Stimulated activated CD8-positive, alpha-beta memory T cell treated with anti-CD3 and anti-CD28 coated beads, Interleukin-4, amount 100 ng/mL, for 48 hours (primary cell): ENCODE data around the gene BARHL1.
"Not testable (repeated sequence)": the region's sequence is repeated elsewhere in the genome, so short reads cannot be mapped to it uniquely, and the experiment has no call there.

Experiments
- DNase-seq: peaks from one replicate; pipeline ENCODE4 v3.0.0-alpha.2; 2020

BARHL1 gene

DNA sequence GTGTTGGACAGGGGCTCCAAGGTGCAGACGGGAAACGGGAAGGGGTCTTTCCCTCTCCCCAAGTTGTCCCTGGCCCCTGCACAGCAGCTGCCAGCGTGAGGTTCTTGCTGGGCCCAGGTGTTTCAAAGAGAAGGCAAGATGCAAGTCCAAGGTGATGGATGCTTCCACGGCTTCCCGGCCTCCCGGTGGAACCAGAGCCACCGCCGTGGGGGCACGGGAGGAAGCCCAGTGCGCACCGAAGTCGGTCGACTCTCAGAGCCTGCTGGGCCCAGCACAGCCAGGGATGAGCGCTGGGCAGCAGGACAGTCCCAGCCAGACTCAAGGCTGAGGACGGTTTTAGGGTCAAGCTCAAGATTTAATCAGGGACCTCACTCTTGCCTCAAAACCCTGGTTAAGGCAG is 25.2 kb upstream of the BARHL1 start:
- no peak for DNase-seq

DNA sequence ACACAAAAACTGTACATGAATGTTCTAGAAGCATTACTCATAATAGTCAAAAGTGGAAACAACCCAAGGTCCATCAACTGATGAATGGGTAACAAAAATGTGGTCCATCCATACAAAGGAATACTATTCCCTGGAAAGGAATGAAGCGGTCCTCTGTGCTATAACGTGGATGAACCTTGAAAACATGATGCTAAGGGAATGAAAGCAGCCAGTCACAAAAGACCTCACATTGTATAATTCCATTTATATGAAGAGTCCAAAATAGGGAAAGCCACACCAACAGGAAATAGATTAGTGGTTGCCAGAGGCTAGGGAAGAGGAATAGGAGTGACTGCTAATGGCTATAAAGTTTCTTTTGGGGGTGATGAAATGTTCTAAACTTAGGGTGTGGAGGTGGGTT is 22.7 kb upstream of the BARHL1 start:
- no peak for DNase-seq

DNA sequence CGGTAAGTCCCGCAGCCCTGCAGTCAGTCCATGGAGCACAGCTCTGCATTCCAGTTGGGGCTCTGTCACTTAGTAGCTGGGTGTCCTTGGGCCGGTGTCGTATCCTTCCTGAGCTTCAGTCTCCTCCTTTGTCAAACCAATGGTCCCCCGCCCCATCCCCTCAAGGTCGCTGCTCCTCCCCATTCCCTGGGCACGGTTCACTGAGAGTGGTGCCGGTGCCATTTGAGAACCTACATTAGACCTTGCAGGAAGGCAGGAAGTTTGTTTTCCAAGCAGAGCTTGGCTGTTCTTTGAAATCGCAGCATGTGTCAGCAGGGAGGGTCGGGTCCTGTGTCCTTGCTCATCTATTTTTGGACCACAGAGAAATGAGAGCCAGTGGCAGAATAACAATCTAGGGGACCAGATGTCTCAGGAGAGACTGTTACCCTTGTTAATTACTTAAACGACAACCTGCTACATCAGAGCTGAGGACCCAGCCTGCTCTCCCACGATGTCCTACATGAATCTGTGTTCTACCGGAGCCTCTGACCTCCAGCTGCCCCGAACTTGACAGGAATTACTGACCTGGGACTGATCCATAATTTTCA is 21.7 kb upstream of the BARHL1 start:
- no peak for DNase-seq

DNA sequence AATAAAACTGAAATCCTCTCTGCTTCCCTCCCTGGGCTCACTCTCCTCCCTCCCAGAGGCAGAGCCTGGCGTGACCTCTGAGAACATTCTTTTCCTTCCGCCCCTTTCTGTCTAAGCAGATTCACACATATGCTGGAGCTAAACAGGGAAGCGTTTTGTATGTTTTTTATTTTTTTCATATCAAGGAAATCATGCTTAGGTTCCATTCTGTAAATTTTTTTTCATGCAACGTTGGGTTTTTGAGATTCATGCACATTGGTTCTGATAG is 20.2 kb upstream of the BARHL1 start:
- no peak for DNase-seq

DNA sequence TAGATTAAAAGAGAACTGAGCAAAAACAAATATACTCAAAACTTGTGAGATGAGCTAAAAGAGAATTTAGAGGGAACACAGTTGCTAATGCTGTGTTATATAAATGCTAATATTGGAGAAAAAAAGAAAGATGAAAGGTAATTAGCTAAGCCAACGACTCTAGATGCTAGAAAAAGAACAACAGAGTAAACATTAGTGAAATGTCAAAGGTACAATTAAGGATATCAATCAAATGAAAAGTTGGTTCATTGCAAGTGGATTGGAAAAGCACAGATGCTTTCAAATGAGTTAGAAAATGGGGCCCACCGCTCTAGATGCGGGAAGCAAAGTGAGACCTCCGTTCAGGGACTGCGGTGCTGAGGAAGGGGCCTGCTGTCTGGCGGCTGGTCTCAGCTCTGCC is 17.9 kb upstream of the BARHL1 start:
- no peak for DNase-seq

DNA sequence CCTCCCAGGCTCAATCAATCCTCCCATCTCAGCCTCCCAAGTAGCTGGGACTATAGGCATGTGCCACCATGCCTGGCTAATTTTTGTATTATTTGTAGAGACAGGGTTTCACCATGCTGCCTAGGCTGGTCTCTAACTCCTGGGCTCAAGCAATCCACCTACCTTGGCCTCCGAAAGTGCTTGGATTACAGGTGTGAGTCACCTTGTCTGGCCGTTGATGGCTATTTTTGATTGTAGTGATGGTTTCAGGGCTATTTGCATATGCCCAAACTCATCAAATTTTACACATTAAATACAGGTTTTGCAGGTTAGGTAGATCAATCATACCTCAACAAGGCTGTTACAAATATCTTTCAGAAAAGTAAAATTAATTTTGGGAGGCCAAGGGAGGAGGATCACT is 13.6 kb upstream of the BARHL1 start:
- DNase-seq: not testable (repeated sequence)

DNA sequence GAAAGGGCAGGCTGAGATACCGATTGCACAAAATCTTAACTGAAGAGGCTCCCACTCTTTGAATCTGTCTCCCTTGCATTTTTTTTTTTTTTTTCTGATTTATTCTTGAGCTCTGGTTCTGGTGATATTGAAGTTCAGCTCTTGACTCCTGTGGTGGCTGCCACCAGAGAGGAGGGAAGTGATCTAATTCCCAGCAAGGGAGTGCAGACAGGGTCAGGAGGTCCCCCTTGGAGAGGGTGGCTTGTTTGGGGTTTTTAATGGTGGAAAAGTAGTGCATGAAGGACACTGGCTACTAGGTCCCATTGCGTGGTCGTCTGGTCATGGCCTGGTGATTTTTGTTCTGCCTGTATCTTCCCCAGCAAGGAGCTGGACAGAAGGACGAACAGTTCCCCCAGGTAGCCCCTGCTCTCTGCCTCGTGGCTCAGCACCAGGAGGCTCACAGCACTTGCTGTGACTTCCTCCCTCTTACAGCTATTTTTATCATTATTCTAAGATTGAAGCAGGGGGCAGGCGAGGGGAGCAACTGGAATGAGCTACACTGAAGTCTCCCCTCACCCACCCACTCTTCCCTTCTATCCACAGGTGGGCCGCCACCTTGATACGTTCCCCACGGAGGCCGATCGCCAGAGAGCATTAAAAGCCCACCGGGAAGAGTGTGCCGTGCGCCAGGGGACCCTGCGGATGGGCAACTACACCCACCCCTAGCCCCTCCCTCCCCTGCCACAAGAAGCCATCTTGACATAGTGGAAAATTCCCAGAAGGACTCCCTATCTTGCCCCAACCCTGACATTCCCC is 10.4 kb upstream of the BARHL1 start:
- no peak for DNase-seq

DNA sequence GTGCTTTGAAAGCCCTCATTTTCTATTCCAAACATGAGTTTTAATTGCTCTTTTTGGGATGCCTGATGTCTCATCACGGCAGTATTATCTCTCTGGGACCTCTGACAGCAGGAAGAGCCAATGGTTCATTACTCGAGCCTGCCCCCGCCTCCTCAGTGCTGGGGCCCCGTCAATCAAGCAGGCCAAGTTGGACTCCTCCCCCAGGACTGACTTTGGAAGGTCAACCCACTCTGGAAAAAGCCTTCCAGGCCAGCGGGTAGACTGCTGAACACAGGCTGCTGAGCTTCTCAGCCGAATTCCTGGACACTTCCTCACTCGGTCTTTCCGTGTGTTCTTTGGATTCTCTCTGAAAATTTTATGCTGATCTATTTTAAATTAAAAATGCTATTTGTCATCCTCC is 9.5 kb upstream of the BARHL1 start:
- no peak for DNase-seq

DNA sequence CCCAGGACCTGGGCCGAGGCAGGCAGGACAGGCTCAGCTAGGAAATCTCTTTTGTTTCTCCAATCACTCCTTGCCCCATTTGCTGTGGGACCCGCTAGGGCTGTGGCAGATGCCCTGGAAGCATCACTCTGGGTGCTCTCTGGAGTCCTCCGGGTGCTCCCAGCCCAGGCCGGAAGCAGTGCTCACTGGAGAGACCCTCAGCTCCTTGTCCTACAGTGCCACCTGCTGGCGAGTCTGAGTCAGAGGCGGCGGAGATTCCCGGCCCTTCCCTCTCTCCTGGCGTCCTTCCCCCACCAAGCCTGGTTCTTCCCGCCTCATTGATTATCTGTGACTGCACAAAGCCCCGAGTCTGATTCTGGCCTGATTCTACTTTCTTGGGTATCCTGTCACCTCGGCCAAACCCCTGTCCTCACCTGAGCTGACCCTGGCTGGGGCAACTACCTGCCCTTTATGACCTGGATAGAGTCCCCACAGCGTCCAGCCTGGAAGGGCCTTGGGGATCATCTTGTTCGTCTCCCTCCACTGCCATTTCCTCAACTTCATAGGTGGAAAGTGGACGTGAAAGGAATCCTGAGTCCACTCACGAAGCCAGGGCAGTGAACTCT is 7.3 kb upstream of the BARHL1 start:
- peak; percentile 77 for DNase-seq

DNA sequence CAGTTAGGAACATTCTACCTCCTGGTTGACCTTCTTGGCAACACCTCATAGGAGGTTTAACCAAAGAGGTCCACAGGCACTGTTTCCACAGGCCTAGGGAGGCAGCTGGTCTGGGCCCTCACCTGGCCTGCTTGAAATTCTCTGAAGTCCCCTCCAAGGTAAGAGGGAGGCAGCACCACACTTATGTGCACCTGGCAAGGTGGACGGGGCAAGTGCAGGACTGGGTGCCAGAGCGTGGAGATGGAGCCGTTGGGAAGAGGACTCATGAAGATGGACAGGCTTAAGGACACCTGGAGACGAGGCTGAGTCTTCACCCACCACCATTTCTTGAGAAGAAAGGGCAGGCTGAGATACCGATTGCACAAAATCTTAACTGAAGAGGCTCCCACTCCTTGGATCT is 6.6 kb upstream of the BARHL1 start:
- no peak for DNase-seq

DNA sequence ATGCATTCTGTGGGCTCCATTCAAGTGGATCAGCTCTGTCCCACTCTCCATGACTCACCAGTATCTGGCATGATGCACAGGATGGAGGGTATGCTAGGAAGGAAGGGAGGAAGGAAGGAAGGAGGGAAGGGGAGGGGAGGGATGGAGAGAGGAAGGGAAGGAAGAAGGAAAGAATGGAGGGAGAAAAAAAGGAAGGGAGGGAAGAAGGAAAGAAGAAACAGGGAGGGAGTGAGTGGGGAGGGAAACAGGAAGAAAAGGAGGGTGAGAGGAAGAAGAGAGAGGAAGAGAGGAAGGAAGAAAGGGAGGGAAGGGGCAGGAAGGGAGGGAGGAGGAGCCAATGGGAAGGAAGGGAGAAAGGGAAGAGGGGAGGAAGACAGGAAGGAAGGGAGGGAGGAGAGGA is 5.3 kb upstream of the BARHL1 start:
- DNase-seq: no peak

DNA sequence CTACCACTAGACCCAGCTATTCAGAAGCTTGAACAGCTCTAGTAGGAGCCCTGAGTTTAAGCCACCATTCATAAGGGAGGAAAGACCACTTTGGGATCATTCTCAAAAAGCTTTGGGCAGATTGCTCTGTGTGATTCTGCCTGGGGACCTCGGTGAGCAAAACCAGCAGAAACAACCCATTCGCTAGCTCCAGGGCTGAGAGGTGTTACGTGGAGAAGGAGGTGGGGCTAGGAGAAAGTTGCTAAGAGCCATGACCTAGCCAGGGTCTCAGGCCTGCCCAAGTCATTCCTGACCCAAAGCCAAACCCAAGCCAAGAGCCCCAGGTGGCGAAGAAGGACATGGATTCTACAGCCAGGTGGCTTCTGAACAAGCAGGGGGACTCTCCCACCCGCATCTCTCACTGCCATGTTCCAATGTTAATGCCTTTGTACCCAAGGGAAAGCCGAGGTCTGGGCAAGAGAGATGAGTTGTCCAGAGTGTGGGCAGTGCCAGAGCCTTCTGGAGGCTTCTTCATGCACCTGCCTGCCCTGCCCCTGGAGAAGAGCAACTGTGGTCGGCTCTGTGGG is 4.0 kb upstream of the BARHL1 start:
- no peak for DNase-seq

DNA sequence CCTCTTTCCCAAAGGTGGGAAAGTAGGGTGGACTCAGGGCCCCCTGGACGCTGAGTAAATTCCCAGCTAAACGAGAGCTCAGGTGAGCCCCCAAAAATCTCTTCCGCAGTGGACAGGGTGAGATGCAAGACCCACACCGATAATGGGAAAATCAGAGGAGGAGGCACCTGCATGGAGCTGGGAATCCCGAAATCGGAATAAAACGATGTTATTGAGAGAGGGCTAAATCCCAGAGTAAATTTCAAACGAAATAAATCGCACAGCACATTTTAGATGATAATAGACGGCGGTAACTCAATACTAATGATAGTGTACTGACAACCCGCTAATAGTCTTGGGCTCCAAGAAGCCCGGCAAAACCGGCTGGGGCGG is 3.0 kb upstream of the BARHL1 start:
- no peak for DNase-seq

DNA sequence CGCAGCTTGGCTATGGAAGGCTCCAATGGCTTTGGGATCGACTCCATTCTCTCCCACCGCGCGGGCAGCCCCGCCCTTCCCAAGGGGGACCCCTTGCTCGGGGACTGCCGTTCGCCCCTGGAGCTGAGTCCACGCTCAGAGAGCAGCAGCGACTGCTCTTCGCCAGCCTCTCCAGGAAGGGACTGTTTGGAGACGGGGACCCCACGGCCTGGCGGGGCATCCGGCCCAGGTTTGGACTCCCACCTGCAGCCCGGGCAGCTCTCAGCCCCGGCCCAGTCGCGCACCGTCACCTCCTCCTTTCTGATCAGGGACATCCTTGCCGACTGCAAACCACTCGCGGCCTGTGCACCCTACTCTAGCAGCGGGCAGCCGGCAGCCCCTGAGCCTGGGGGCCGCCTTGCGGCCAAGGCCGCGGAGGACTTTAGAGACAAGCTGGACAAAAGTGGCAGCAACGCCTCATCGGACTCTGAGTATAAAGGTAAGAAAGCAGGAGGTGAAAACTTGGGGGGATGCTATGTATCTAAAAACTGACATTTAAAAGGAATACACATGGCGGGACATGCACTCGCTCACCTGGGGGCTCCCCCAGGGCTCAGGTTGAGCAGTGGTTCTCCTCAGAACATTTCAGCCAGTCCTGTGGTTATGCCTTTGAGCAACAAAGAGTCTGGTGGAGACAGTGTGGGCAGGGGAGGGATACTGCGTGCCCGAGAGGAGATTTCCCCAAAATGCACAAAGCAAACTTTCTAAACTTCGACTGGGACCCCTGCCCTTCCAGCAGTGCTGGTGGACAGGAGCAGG is 579 bp downstream of the BARHL1 start:
- no peak for DNase-seq

DNA sequence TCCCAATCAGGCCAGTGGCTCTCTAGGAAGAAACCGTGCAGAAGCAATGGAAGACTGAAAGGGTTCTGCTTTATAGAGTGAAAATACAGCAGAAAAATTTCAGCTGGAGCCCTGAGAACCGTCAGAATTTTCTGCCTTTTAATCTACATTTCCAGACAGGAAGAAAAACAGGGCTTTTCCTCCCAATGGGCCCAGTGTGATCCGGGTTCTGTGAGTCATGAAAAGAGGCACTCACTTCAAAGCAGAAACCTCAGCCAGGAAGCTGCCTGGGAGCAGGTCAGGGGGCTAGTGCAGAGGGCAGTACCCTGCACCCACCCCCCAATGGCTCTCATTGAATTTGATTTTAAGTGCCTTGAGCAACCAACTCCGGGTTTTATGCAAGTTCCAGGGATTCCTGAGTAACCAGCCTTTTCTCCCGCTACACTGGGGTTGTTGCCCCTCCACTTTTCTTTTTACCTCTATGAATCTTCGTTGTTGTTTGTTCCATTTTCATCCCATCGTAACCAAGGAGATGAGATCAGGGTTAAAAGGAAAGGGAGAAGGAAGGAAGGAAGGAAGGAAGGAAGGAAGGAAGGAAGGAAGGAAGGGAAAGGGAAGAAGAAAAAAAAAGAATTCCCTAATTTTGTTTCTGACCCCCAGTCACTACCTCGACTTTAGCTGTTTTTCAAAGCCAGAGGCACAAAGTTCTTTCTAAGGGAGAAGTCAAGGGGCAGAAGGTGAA is 1.3 kb downstream of the BARHL1 start:
- no peak for DNase-seq

DNA sequence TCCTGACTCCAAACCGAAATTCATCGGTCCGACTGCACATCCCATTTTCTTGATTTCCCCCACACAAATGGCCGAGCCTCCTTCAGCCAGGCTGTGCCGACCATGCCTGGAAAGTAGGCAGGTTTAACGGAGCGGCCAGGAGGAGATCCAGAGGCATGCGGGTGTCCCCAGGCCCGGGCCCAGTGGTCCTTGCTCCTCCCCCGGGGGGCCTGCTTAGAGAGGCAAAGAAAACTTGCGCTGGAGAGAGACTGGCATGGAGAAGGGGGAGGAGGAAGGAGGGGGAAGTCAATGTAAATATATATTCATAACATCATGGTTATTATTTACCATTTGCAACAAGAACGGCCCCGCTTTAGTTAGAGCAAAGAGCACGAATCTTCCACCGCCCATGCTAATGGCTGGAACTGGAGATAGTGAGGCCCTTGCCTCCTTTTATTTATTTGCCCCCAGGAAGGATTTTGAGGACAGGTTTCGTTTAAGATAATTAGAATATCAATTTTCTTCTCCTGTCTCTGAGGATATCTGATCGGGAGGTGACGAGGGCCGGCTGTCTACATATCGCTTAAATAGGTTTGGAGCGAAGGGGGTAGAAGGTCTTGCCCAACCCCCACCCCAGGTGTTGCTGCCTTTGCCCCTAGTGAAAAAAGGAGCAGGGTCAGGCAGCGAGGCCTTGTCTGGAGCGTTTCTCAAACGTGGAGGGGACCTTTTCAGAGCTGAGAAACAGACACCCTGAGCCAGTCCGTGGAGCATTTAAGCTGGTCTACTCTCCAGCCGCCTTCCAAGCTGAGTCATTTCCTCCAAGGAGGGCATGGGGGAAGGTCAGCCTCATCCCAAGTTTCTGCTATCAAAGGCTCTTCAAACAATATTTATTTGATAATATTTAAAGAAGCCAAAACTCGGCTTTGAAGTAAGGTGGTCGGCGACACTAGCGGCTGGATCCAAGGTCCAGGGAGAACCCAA is 2.5 kb downstream of the BARHL1 start:
- DNase-seq: no peak

DNA sequence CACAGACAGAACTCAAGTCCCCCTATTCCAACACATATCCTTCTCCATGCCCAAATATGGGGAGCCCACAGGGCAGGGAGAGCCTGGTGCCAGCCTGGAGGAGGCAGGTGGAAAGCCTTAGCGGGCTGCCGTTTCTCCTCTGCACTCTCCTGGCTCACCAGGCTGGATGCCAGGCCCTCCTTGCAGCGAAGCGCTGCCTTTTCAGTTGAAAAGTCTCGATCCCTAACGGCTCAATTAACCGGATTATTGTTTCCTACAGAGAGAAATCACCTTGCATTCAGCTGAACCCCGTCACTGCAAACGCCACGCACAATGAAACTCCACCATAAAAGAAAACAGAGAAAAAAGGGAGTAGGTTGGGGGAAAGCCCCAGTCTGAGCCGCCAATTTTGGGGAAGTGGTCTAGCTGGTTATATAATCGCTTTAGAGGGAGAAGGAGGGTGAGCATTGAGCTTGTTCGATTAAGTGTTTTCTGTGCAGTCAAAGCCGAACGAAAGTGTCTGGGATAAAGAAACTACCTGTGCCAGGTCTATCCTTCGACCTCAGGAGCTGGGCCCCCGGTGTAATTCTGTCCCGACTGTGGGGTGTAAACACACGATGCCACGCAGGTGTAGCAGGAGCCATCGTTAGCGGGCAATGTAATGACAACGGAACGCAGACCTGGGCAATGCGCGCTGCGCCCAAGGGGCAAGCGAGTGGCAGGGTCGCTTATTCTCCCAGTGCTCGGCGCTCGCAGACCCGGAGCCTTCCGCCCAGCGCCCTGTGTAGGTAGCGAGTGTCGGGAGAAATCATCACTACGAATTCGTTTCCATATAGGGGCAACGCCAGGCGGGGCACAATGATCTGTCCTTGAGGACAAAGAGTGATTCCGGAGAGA is 3.8 kb downstream of the BARHL1 start:
- DNase-seq: no peak

DNA sequence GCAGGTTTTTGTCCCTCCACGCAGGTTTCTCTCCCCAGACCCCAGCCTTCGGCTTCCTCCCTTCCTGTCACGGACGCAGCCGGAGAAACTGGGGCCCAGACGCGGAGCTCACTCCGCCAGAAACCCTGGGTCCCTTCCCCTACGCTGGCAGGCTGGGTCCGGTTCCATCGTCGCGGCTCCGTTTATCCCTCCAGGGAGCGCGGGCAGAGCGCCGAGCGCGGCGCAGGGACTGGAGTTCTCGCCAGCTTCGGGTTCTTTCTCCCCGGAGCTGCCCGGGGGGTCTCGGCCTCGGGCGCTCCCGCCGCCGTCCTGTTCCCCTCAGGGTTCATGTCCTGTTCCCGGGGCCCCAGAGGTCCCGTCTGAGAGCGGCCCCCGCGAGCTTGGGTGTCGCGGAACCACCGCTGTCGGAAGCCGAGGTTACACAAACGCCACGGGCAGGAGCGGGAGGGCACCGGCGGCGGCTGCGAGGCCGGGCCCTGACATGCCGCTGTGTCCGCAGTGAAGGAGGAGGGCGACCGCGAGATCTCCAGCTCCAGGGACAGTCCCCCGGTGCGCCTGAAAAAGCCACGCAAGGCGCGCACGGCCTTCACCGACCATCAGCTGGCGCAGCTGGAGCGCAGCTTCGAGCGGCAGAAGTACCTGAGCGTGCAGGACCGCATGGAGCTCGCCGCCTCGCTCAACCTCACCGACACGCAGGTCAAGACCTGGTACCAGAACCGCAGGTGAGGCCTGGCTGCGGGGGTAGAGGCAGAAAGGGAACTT is 4.6 kb downstream of the BARHL1 start:
- DNase-seq: no peak

DNA sequence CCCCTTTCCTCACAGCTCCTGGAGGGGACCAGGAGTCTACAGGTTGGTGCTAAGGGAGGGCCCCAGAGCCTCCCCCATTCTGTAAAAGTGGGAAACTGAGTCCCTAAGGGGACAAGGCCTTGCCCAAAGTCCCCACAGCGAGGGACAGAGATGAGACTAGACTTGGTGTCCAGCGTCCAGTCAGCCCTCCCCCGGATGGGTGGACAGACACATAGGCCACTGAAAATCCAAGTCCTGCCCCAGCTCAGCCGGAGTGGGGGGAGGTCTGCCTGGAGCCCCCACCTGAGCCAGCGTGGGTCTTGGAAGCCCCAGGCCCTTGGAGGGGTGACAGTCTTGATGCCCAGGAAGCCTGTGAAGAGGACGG is 5.2 kb downstream of the BARHL1 start:
- no peak for DNase-seq

DNA sequence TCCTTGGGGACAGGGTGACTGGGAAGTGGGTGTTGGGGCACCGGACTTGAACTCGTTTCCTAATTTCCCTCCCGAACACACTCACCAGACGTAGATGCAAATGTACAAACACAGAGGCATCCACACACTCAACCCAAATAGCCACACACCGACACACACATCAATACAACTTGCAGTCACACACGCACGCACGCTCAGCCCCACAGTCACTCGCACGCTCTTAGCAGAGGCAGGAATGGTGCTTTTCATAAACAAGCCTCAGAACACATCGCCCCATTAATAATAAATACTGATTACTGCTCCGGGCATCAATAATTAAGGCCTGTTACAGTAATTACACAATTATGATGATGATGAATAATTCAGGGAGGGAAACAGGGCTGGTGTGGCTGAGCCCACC is 5.7 kb downstream of the BARHL1 start:
- DNase-seq: no peak
